ENCODE measurements around the gene GTF2A1. TPM values are rescaled to one million over a fixed set of nuclear protein-coding genes. Genes with fewer than 3 reads are reported as not detected.

The GTF2A1 gene
- total RNA-seq, 3 donors from 2014 or later, result 27.5 to 33.3 (median 29.7) TPM

GRCh38 chr14:81143793-81144192 lies 77.0 kb downstream of the GTF2A1 start:
- no peaks in the 10 kb centered on the region for H3K4me1 ChIP-seq
- H3K4me3 ChIP-seq, result no peak overlapping the region
- no peak overlapping the region for H3K27ac ChIP-seq
- H3K27me3 ChIP-seq, result no peaks in the 10 kb centered on the region
- no peak for DNase-seq (ENCODE audit: low spot score in 2 of 2)
- H3K36me3 ChIP-seq, result no peaks in the 10 kb centered on the region
- intact Hi-C loops (cut with DNase I; ENCODE audit: low total_unique reads), result no loop called here
- no peaks in the 10 kb centered on the region for H3K9me3 ChIP-seq
- TF ChIP-seq CTCF (IDR thresholded peaks at IDR 0.05) (no peak), POLR2AphosphoS5 (IDR thresholded peaks at IDR 0.05) (no peak)

- intact Hi-C loops (cut with DNase I; ENCODE audit: low total_unique reads), result no loop called here
- H3K4me1 ChIP-seq, result no peaks in the 10 kb centered on the region
- no peaks in the 10 kb centered on the region for H3K27me3 ChIP-seq
- H3K9me3 ChIP-seq, result no peaks in the 10 kb centered on the region
- no peak for DNase-seq (ENCODE audit: low spot score in 2 of 2)
- no peak overlapping the region for H3K4me3 ChIP-seq
- H3K27ac ChIP-seq, result no peak overlapping the region
- no peaks in the 10 kb centered on the region for H3K36me3 ChIP-seq
- TF ChIP-seq CTCF (IDR thresholded peaks at IDR 0.05), result no peak
- no peak for TF ChIP-seq POLR2AphosphoS5 (IDR thresholded peaks at IDR 0.05)
- TF ChIP-seq POLR2A (IDR thresholded peaks at IDR 0.05), result no peak
Observed at GRCh38 chr14:81141426-81141825, 79.3 kb downstream of the GTF2A1 start.

GRCh38 chr14:81138429-81138828 lies 82.3 kb downstream of the GTF2A1 start:
- intact Hi-C loops (cut with DNase I; ENCODE audit: low total_unique reads), result no loop called here
- H3K27me3 ChIP-seq, result no peaks in the 10 kb centered on the region
- no peak for TF ChIP-seq POLR2AphosphoS5 (IDR thresholded peaks at IDR 0.05)
- TF ChIP-seq POLR2A (IDR thresholded peaks at IDR 0.05), result no peak
- TF ChIP-seq CTCF (IDR thresholded peaks at IDR 0.05), result no peak

GRCh38 chr14:81137316-81137715 lies 83.4 kb downstream of the GTF2A1 start:
- H3K27ac ChIP-seq, result no peak overlapping the region
- TF ChIP-seq POLR2AphosphoS5 (IDR thresholded peaks at IDR 0.05) (no peak), POLR2A (IDR thresholded peaks at IDR 0.05) (no peak), CTCF (IDR thresholded peaks at IDR 0.05) (no peak)
- no peaks in the 10 kb centered on the region for H3K4me1 ChIP-seq

More at GRCh38 chr14:81138429-81138828, 82.3 kb downstream of the GTF2A1 start:
- no peak overlapping the region for H3K4me3 ChIP-seq
- no peaks in the 10 kb centered on the region for H3K4me1 ChIP-seq
- no peaks in the 10 kb centered on the region for H3K9me3 ChIP-seq
- H3K27ac ChIP-seq, result no peak overlapping the region
- H3K36me3 ChIP-seq, result no peaks in the 10 kb centered on the region
- DNase-seq (ENCODE audit: low spot score in 2 of 2), result no peak

GRCh38 chr14:81133400-81133799 lies 87.4 kb downstream of the GTF2A1 start:
- DNase-seq (ENCODE audit: low spot score in 2 of 2), result no peak
- TF ChIP-seq POLR2AphosphoS5 (IDR thresholded peaks at IDR 0.05) (no peak), CTCF (IDR thresholded peaks at IDR 0.05) (no peak)
- Histone ChIP-seq H3K9me3 (no peaks in the 10 kb centered on the region), H3K4me3 (no peak overlapping the region), H3K4me1 (no peaks in the 10 kb centered on the region), H3K36me3 (no peaks in the 10 kb centered on the region), H3K27me3 (no peaks in the 10 kb centered on the region), H3K27ac (no peak overlapping the region)
- intact Hi-C loops (cut with DNase I; ENCODE audit: low total_unique reads), result no loop called here

More at GRCh38 chr14:81137316-81137715, 83.4 kb downstream of the GTF2A1 start:
- Histone ChIP-seq H3K9me3 (no peaks in the 10 kb centered on the region), H3K27me3 (no peaks in the 10 kb centered on the region), H3K4me3 (no peak overlapping the region), H3K36me3 (no peaks in the 10 kb centered on the region)
- no peak for DNase-seq (ENCODE audit: low spot score in 2 of 2)
- intact Hi-C loops (cut with DNase I; ENCODE audit: low total_unique reads), result no loop called here
